GM23338 (cell line): Measurements from ENCODE around the gene USP24. TPM values are rescaled to one million over a fixed set of nuclear protein-coding genes. Genes with fewer than 3 reads are reported as not detected.

Experiments used
- ATAC-seq: fragments of 200-7000 bp; cut with Tn5 transposase; 3 replicates; pipeline ENCODE4 v1.9.1; 2020
- DNase-seq: peaks from one replicate; pipeline ENCODE4 v3.0.0-alpha.2; 2015; ENCODE audit warnings: low spot score
- H2AFZ ChIP-seq: fragments of 200-600 bp; sonication (generic); 2 replicates; pipeline ENCODE4 v1.8.0; 2016; ENCODE audit warnings: antibody characterized with exemption, mild to moderate bottlenecking, moderate library complexity
- H3F3A ChIP-seq: fragments of 200-600 bp; sonication (generic); replicated peaks from 2 replicates; pipeline ENCODE4 v1.8.0; 2017; ENCODE audit warnings: antibody characterized with exemption, mixed run types, low read depth
- H3K27ac ChIP-seq: fragments of 200-600 bp; sonication (generic); 2 replicates; pipeline ENCODE4 v1.6.1; 2016; ENCODE audit warnings: low read depth
- H3K27me3 ChIP-seq: fragments of 200-600 bp; sonication (generic); 2 replicates; pipeline ENCODE4 v1.8.0; 2016; ENCODE audit warnings: mild to moderate bottlenecking, mixed run types, moderate library complexity; ENCODE audit not compliant: insufficient read depth
- H3K36me3 ChIP-seq: fragments of 200-600 bp; sonication (generic); 2 replicates; pipeline ENCODE4 v1.8.0; 2016; ENCODE audit warnings: mild to moderate bottlenecking; ENCODE audit not compliant: insufficient read depth
- H3K4me1 ChIP-seq: fragments of 200-600 bp; sonication (generic); 2 replicates; pipeline ENCODE4 v1.8.0; 2016; ENCODE audit warnings: mild to moderate bottlenecking, moderate library complexity; ENCODE audit not compliant: insufficient read depth
- H3K4me2 ChIP-seq: fragments of 200-600 bp; sonication (generic); 2 replicates; pipeline ENCODE4 v1.7.1; 2017; ENCODE audit warnings: mixed run types
- H3K4me3 ChIP-seq: fragments of 200-600 bp; sonication (generic); 2 replicates; pipeline ENCODE4 v1.6.1; 2016; ENCODE audit warnings: mixed run types
- H3K79me2 ChIP-seq: fragments of 200-600 bp; sonication (generic); replicated peaks from 2 replicates; pipeline ENCODE4 v1.8.0; 2017; ENCODE audit warnings: mild to moderate bottlenecking; ENCODE audit not compliant: insufficient read depth
- H3K9me2 ChIP-seq: fragments of 200-600 bp; sonication (generic); 2 replicates; pipeline ENCODE4 v1.8.0; 2017; ENCODE audit not compliant: insufficient read depth
- H4K20me1 ChIP-seq: fragments of 200-600 bp; sonication (generic); replicated peaks from 2 replicates; pipeline ENCODE4 v1.8.0; 2017; ENCODE audit warnings: mild to moderate bottlenecking; ENCODE audit not compliant: insufficient read depth
- H3K27ac Mint-ChIP-seq: 2 replicates; pipeline ENCODE4 v1.8.0; 2020; ENCODE audit warnings: inconsistent platforms, mild to moderate bottlenecking, moderate library complexity, mixed read lengths
- H3K27me3 Mint-ChIP-seq: 3 replicates; pipeline ENCODE4 v1.8.0; 2022; ENCODE audit warnings: low read depth, mild to moderate bottlenecking, moderate library complexity, mixed read lengths, inconsistent platforms; ENCODE audit not compliant: insufficient read depth, poor library complexity
- H3K36me3 Mint-ChIP-seq: 3 replicates; pipeline ENCODE4 v1.8.0; 2021; ENCODE audit warnings: low read depth, mild to moderate bottlenecking, inconsistent platforms, moderate library complexity, mixed read lengths
- H3K4me1 Mint-ChIP-seq: 3 replicates; pipeline ENCODE4 v1.8.0; 2020; ENCODE audit warnings: mild to moderate bottlenecking, inconsistent platforms, mixed read lengths
- H3K4me3 Mint-ChIP-seq: 3 replicates; pipeline ENCODE4 v1.8.0; 2021; ENCODE audit warnings: moderate library complexity, mild to moderate bottlenecking, inconsistent platforms, mixed read lengths
- H3K9me3 Mint-ChIP-seq: 3 replicates; pipeline ENCODE4 v1.8.0; 2020; ENCODE audit warnings: moderate library complexity, mild to moderate bottlenecking, inconsistent platforms, mixed read lengths
- CREB1 ChIP-seq: fragments of 250-450 bp; sonication (Bioruptor Pico); IDR thresholded peaks from 2 replicates; pipeline ENCODE4 v1.5.0; 2020; ENCODE audit warnings: low read depth, mild to moderate bottlenecking, moderate library complexity
- EZH2 ChIP-seq: fragments of 200-600 bp; sonication (generic); IDR thresholded peaks from one replicate; pipeline ENCODE4 v1.8.0; 2017; ENCODE audit warnings: antibody characterized with exemption, mild to moderate bottlenecking, low read depth; ENCODE audit not compliant: unreplicated experiment
- EZH2phosphoT487 ChIP-seq: fragments of 200-600 bp; sonication (generic); IDR thresholded peaks from one replicate; pipeline ENCODE4 v1.8.1; 2018; ENCODE audit warnings: antibody characterized with exemption; ENCODE audit not compliant: unreplicated experiment
- JUNB ChIP-seq: IDR thresholded peaks from one replicate; pipeline ENCODE4 v1.6.1; 2016; ENCODE audit warnings: antibody characterized with exemption; ENCODE audit not compliant: unreplicated experiment
- NANOG ChIP-seq: IDR thresholded peaks from 2 replicates; pipeline ENCODE4 v1.6.1; 2016; ENCODE audit warnings: antibody characterized with exemption, borderline replicate concordance
- POLR2AphosphoS5 ChIP-seq: IDR thresholded peaks from 2 replicates; pipeline ENCODE4 v1.6.1; 2016; ENCODE audit warnings: antibody characterized with exemption, low read depth
- STAT1 ChIP-seq: IDR thresholded peaks from one replicate; pipeline ENCODE4 v1.6.1; 2016; ENCODE audit warnings: antibody characterized with exemption; ENCODE audit not compliant: unreplicated experiment
- ZNF114 ChIP-seq: fragments of 250-450 bp; sonication (Bioruptor Pico); IDR thresholded peaks from 2 replicates; pipeline ENCODE4 v1.5.0; 2020; ENCODE audit warnings: mild to moderate bottlenecking, moderate library complexity
- ZNF331 ChIP-seq: fragments of 250-450 bp; sonication (Bioruptor Pico); IDR thresholded peaks from 2 replicates; pipeline ENCODE4 v1.5.0; 2020; ENCODE audit warnings: low read depth, mild to moderate bottlenecking, moderate library complexity
- polyA plus RNA-seq: library from polyadenylated mRNA; unstranded; fragments of >200 nt; fragmentation: Nextera tagmentation; extraction: Ambion mirVana; gene quantifications from 2 replicates; pipeline ENCODE4 v1.2.1, GENCODE V29; 2016
- total RNA-seq: library from RNA; depleted of rRNA; stranded (reverse); fragments of >200 nt; shearing (Covaris generic); gene quantifications from 2 replicates; pipeline ENCODE4 v1.2.3, GENCODE V29; 2014
- TF ChIP-seq, protein P1 (sequence below), 2 experiments: fragments of 200-600 bp in 1 of 2; sonication (generic) in 1 of 2; conservative IDR thresholded peaks; 2 replicates each; pipeline versions ENCODE4 v1.5.1 to v1.6.1; 2016 to 2017; ENCODE audit warnings: antibody characterized with exemption in 2 of 2, low read depth in 2 of 2, mild to moderate bottlenecking in 2 of 2, moderate library complexity in 1 of 2
- TF ChIP-seq, protein P2 (sequence below): IDR thresholded peaks from one replicate; pipeline ENCODE4 v1.6.1; 2018; ENCODE audit warnings: antibody characterized with exemption; ENCODE audit not compliant: unreplicated experiment
- TF ChIP-seq, protein P3 (sequence below): IDR thresholded peaks from 2 replicates; pipeline ENCODE4 v1.6.1; 2016; ENCODE audit warnings: antibody characterized with exemption
- TF ChIP-seq, protein P4 (sequence below): fragments of 250-450 bp; sonication (Bioruptor Pico); IDR thresholded peaks from 2 replicates; pipeline ENCODE4 v1.5.0; 2020; ENCODE audit warnings: mild to moderate bottlenecking, moderate library complexity

The USP24 gene
- total and polyA plus RNA-seq, 2 experiments from 2014 or later, result 12.1 to 32.6 TPM

DNA sequence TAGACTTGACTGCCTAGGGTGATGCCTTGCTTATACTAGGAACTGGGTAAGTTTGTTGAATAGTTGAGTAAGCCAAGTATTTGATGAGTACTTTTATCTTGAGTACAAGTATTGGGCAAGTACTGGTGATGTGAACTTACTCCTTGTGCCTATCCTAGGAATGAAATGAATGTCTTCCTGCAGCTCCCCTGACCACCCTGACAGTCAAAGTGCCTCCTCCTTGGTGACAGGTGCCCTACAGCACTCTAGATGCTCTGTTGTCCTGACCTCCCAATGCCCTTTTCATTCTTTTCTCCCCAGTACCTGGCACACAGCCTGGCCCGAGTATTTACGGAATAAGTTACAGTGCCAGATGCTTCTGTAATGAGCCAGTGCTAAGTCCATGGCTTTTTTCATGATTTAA, 150.3 kb downstream of the USP24 start:
- no peaks in the 10 kb centered on the region for H3K27me3 ChIP-seq
- no peaks in the 10 kb centered on the region for H3K4me1 Mint-ChIP-seq
- peak overlapping the region; percentile 61; the same call in 1 of the 2 replicates for H3K27ac ChIP-seq
- H3K4me3 ChIP-seq, result no peak overlapping the region
- TF ChIP-seq ZNF331, result no peak
- no peak for TF ChIP-seq POLR2AphosphoS5
- TF ChIP-seq EZH2phosphoT487, result no peak
- TF ChIP-seq, protein P1, sequence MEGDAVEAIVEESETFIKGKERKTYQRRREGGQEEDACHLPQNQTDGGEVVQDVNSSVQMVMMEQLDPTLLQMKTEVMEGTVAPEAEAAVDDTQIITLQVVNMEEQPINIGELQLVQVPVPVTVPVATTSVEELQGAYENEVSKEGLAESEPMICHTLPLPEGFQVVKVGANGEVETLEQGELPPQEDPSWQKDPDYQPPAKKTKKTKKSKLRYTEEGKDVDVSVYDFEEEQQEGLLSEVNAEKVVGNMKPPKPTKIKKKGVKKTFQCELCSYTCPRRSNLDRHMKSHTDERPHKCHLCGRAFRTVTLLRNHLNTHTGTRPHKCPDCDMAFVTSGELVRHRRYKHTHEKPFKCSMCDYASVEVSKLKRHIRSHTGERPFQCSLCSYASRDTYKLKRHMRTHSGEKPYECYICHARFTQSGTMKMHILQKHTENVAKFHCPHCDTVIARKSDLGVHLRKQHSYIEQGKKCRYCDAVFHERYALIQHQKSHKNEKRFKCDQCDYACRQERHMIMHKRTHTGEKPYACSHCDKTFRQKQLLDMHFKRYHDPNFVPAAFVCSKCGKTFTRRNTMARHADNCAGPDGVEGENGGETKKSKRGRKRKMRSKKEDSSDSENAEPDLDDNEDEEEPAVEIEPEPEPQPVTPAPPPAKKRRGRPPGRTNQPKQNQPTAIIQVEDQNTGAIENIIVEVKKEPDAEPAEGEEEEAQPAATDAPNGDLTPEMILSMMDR (conservative IDR thresholded peaks at IDR 0.05; ENCODE audit: low read depth in 2 of 2), result no peak
- TF ChIP-seq, protein P2, sequence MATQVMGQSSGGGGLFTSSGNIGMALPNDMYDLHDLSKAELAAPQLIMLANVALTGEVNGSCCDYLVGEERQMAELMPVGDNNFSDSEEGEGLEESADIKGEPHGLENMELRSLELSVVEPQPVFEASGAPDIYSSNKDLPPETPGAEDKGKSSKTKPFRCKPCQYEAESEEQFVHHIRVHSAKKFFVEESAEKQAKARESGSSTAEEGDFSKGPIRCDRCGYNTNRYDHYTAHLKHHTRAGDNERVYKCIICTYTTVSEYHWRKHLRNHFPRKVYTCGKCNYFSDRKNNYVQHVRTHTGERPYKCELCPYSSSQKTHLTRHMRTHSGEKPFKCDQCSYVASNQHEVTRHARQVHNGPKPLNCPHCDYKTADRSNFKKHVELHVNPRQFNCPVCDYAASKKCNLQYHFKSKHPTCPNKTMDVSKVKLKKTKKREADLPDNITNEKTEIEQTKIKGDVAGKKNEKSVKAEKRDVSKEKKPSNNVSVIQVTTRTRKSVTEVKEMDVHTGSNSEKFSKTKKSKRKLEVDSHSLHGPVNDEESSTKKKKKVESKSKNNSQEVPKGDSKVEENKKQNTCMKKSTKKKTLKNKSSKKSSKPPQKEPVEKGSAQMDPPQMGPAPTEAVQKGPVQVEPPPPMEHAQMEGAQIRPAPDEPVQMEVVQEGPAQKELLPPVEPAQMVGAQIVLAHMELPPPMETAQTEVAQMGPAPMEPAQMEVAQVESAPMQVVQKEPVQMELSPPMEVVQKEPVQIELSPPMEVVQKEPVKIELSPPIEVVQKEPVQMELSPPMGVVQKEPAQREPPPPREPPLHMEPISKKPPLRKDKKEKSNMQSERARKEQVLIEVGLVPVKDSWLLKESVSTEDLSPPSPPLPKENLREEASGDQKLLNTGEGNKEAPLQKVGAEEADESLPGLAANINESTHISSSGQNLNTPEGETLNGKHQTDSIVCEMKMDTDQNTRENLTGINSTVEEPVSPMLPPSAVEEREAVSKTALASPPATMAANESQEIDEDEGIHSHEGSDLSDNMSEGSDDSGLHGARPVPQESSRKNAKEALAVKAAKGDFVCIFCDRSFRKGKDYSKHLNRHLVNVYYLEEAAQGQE, result no peak
- no peak for TF ChIP-seq EZH2
- TF ChIP-seq ZNF114 (CRISPR knock-in tag), result no peak
- TF ChIP-seq, protein P3, sequence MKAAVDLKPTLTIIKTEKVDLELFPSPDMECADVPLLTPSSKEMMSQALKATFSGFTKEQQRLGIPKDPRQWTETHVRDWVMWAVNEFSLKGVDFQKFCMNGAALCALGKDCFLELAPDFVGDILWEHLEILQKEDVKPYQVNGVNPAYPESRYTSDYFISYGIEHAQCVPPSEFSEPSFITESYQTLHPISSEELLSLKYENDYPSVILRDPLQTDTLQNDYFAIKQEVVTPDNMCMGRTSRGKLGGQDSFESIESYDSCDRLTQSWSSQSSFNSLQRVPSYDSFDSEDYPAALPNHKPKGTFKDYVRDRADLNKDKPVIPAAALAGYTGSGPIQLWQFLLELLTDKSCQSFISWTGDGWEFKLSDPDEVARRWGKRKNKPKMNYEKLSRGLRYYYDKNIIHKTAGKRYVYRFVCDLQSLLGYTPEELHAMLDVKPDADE, result no peak
- TF ChIP-seq, protein P4, sequence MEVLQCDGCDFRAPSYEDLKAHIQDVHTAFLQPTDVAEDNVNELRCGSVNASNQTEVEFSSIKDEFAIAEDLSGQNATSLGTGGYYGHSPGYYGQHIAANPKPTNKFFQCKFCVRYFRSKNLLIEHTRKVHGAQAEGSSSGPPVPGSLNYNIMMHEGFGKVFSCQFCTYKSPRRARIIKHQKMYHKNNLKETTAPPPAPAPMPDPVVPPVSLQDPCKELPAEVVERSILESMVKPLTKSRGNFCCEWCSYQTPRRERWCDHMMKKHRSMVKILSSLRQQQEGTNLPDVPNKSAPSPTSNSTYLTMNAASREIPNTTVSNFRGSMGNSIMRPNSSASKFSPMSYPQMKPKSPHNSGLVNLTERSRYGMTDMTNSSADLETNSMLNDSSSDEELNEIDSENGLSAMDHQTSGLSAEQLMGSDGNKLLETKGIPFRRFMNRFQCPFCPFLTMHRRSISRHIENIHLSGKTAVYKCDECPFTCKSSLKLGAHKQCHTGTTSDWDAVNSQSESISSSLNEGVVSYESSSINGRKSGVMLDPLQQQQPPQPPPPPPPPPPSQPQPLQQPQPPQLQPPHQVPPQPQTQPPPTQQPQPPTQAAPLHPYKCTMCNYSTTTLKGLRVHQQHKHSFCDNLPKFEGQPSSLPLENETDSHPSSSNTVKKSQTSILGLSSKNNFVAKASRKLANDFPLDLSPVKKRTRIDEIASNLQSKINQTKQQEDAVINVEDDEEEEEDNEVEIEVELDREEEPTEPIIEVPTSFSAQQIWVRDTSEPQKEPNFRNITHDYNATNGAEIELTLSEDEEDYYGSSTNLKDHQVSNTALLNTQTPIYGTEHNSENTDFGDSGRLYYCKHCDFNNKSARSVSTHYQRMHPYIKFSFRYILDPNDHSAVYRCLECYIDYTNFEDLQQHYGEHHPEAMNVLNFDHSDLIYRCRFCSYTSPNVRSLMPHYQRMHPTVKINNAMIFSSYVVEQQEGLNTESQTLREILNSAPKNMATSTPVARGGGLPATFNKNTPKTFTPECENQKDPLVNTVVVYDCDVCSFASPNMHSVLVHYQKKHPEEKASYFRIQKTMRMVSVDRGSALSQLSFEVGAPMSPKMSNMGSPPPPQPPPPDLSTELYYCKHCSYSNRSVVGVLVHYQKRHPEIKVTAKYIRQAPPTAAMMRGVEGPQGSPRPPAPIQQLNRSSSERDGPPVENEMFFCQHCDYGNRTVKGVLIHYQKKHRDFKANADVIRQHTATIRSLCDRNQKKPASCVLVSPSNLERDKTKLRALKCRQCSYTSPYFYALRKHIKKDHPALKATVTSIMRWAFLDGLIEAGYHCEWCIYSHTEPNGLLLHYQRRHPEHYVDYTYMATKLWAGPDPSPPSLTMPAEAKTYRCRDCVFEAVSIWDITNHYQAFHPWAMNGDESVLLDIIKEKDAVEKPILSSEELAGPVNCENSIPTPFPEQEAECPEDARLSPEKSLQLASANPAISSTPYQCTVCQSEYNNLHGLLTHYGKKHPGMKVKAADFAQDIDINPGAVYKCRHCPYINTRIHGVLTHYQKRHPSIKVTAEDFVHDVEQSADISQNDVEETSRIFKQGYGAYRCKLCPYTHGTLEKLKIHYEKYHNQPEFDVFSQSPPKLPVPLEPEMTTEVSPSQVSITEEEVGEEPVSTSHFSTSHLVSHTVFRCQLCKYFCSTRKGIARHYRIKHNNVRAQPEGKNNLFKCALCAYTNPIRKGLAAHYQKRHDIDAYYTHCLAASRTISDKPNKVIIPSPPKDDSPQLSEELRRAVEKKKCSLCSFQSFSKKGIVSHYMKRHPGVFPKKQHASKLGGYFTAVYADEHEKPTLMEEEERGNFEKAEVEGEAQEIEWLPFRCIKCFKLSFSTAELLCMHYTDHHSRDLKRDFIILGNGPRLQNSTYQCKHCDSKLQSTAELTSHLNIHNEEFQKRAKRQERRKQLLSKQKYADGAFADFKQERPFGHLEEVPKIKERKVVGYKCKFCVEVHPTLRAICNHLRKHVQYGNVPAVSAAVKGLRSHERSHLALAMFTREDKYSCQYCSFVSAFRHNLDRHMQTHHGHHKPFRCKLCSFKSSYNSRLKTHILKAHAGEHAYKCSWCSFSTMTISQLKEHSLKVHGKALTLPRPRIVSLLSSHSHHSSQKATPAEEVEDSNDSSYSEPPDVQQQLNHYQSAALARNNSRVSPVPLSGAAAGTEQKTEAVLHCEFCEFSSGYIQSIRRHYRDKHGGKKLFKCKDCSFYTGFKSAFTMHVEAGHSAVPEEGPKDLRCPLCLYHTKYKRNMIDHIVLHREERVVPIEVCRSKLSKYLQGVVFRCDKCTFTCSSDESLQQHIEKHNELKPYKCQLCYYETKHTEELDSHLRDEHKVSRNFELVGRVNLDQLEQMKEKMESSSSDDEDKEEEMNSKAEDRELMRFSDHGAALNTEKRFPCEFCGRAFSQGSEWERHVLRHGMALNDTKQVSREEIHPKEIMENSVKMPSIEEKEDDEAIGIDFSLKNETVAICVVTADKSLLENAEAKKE, result no peak
- no peak for TF ChIP-seq JUNB
- TF ChIP-seq CREB1 (CRISPR knock-in tag), result no peak
- no peak for TF ChIP-seq STAT1
- no peak for TF ChIP-seq NANOG
- H3K36me3 Mint-ChIP-seq, result peaks cover 41% of the 10 kb centered on the region
- no peak overlapping the region for H3K4me2 ChIP-seq
- H2AFZ ChIP-seq, result no peak overlapping the region
- peaks cover 57% of the 10 kb centered on the region for H3F3A ChIP-seq
- DNase-seq (no peak), ATAC-seq (no peak)
- H3K27me3 Mint-ChIP-seq, result peaks cover 4% of the 10 kb centered on the region
- peak overlapping the region; percentile 34; the same call in 1 of the 2 replicates for H3K27ac Mint-ChIP-seq
- H3K9me2 ChIP-seq, result no peaks in the 10 kb centered on the region
- no peaks in the 10 kb centered on the region; the same call in 2 of the 3 replicates for H3K9me3 Mint-ChIP-seq
- no peak overlapping the region for H3K4me3 Mint-ChIP-seq
- no peaks in the 10 kb centered on the region for H3K79me2 ChIP-seq
- H4K20me1 ChIP-seq, result peaks cover 15% of the 10 kb centered on the region
- no peaks in the 10 kb centered on the region for H3K4me1 ChIP-seq
- peaks cover 48% of the 10 kb centered on the region for H3K36me3 ChIP-seq
